Panc1 (cell line): Measurements from ENCODE around the gene MXD4. TPM values are rescaled to one million over a fixed set of nuclear protein-coding genes. Genes with fewer than 3 reads are reported as not detected.

Source experiments
- ATAC-seq: fragments of 200-7000 bp; cut with Tn5 transposase; 2 replicates; pipeline ENCODE4 v1.9.1; 2020; ENCODE audit warnings: mild to moderate bottlenecking, moderate library complexity
- BruUV-seq: library from RNA; stranded (reverse); fragments of 400-500 nt; replicated peaks from 2 replicates; lab custom pipeline; 2021; lab: Mats Ljungman, UMichigan
- CTCF ChIA-PET: fragments of 300-600 bp; sonication (Branson Sonifier 250); formaldehyde crosslinking; loops from one replicate; lab custom pipeline; 2022; ENCODE audit warnings: antibody characterized with exemption; lab: Charles Lee
- POLR2A ChIA-PET: fragments of 300-600 bp; sonication (Branson Sonifier 250); formaldehyde crosslinking; loops from one replicate; lab custom pipeline; 2022; ENCODE audit warnings: antibody characterized with exemption; lab: Charles Lee
- DNase-seq: peaks from one replicate; pipeline ENCODE4 v3.0.0-alpha.2; 2010; ENCODE audit warnings: low read depth, low spot score
- H3K27ac ChIP-seq: 2 replicates; pipeline ENCODE4 v1.5.1; 2011; ENCODE audit warnings: mild to moderate bottlenecking, low read length, inconsistent platforms
- H3K27me3 ChIP-seq: fragments of 200-500 bp; sonication (Bioruptor generic); 2 replicates; pipeline ENCODE4 v1.6.0; 2014; ENCODE audit warnings: low read length, inconsistent platforms; ENCODE audit not compliant: control insufficient read depth, insufficient read depth
- H3K36me3 ChIP-seq: fragments of 200-500 bp; sonication (Bioruptor generic); 2 replicates; pipeline ENCODE4 v1.5.1; 2014; ENCODE audit warnings: inconsistent platforms, mild to moderate bottlenecking, low read length, moderate library complexity; ENCODE audit not compliant: control insufficient read depth, insufficient read depth
- H3K4me1 ChIP-seq: 2 replicates; pipeline ENCODE4 v1.5.1; 2011; ENCODE audit warnings: inconsistent platforms, mild to moderate bottlenecking, low read length, moderate library complexity; ENCODE audit not compliant: control insufficient read depth, insufficient read depth
- H3K4me3 ChIP-seq, 2 experiments: 2 replicates each; pipeline ENCODE4 v1.5.1; 2011 to 2012; ENCODE audit warnings: low read depth in 2 of 2, low read length in 2 of 2, mild to moderate bottlenecking in 2 of 2, inconsistent platforms in 1 of 2, moderate library complexity in 1 of 2
- H3K9me3 ChIP-seq: fragments of 200-500 bp; sonication (Bioruptor generic); 2 replicates; pipeline ENCODE4 v1.5.1; 2014; ENCODE audit warnings: low read depth, mild to moderate bottlenecking, inconsistent platforms, low read length, moderate library complexity; ENCODE audit not compliant: control insufficient read depth, insufficient read depth
- CTCF ChIP-seq: fragments of 450-650 bp; IDR thresholded peaks from 2 replicates; pipeline ENCODE4 v1.5.1; 2017; ENCODE audit warnings: mild to moderate bottlenecking
- POLR2AphosphoS5 ChIP-seq: IDR thresholded peaks from 2 replicates; pipeline ENCODE4 v1.6.1; 2012; ENCODE audit warnings: mild to moderate bottlenecking, low read depth, low read length, moderate library complexity
- REST ChIP-seq, 2 experiments: IDR thresholded peaks; 2 replicates each; pipeline ENCODE4 v1.6.1; 2011 to 2012; ENCODE audit warnings: low read depth in 2 of 2, control low read depth in 1 of 2, low read length in 1 of 2, mild to moderate bottlenecking in 1 of 2, moderate library complexity in 1 of 2; ENCODE audit not compliant: insufficient read depth in 1 of 2
- SIN3A ChIP-seq: IDR thresholded peaks from 2 replicates; pipeline ENCODE4 v1.6.1; 2012; ENCODE audit warnings: low read depth, mild to moderate bottlenecking, low read length, moderate library complexity, borderline replicate concordance; ENCODE audit not compliant: insufficient read depth
- TCF7L2 ChIP-seq: IDR thresholded peaks from 2 replicates; pipeline ENCODE4 v1.6.1; 2011; ENCODE audit warnings: mild to moderate bottlenecking, low read depth, low read length, inconsistent platforms
- in situ Hi-C: cut with HindIII; loops from 2 replicates; pipeline ENCODE4 v1.10.0; 2016; ENCODE audit warnings: low sequenced_read_pairs, low pct_unique_long_range_greater_than_20kb
- intact Hi-C: fragments of 100-400 bp; cut with micrococcal nuclease; formaldehyde crosslinking; loops from one replicate; pipeline ENCODE4 v1.10.0; 2022; ENCODE audit not compliant: unreplicated experiment
- total RNA-seq: library from RNA; stranded (reverse); gene quantifications from one replicate; pipeline ENCODE4 v1.2.1, GENCODE V29; 2021; ENCODE audit not compliant: unreplicated experiment

MXD4 gene
- total RNA-seq, 1 experiment from 2014 or later = 32.7 TPM

DNA sequence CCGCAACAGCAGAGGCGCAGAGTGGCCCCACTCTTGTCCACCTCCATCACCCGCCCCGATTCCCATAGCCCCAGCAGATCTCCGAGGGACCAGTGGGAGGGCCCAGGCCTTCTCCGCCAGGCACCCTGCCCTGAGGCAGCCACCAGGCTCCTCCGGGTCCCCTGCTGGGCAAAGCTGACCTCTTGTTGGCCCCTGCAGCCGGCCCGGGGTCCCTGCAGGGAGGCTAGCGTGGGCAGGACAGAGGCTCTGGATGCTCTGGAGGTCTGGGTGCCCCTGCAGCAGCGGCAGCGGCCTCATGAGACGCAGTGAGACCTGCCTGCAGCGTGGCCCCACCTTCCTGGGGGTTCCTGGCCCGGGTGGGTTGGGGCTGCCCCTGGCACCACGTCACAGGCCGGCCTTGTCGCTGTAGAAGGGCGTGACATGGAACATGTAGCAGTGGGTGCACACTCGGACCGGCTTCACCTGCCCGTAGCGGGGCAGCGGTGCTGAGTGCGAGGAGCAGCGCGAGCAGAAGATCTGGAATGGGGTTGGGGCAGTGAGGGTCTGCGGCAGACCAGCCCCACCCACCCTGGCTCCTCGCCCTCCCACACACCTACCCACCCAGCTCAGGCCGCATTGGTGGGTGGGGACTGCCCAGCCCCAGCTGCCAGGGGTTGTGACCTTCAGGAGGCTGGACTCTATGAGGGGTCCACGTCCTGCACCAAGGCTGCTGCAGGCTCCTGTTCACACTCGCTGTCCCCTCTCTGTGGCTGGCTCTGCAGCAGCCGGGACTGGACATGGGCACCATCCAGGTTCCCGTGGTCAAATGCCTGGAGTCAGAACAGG, 8.6 kb upstream of the MXD4 start:
- no peak for TF ChIP-seq REST (IDR thresholded peaks at IDR 0.05; ENCODE audit: insufficient read depth in 1 of 2, low read depth in 2 of 2, low read length in 1 of 2)
- no peak for TF ChIP-seq SIN3A
- no peak for TF ChIP-seq TCF7L2
- TF ChIP-seq CTCF = no peak
- TF ChIP-seq POLR2AphosphoS5 = no peak
- Histone ChIP-seq H3K9me3 (no peaks in the 10 kb centered on the region), H3K4me3 (no peak overlapping the region), H3K4me1 (peaks cover 5% of the 10 kb centered on the region; the same call in 1 of the 2 replicates), H3K36me3 (no peaks in the 10 kb centered on the region), H3K27me3 (no peaks in the 10 kb centered on the region), H3K27ac (no peak overlapping the region)
- ATAC-seq (no peak; the same call in 1 of the 2 replicates), DNase-seq (no peak)
- CTCF ChIA-PET = no interaction called here
- POLR2A ChIA-PET = no interaction called here
- in situ Hi-C loops = no loop called here
- intact Hi-C loops = no loop called here
- BruUV-seq = no TSS peak

GRCh38 chr4:2269618-2270163, 7.8 kb upstream of the MXD4 start:
- DNase-seq = no peak
- H3K9me3 ChIP-seq = no peaks in the 10 kb centered on the region
- ATAC-seq = no peak
- in situ Hi-C loops (no loop called here), intact Hi-C loops (no loop called here)
- no peaks in the 10 kb centered on the region for H3K27me3 ChIP-seq
- CTCF ChIA-PET = no interaction called here
- H3K27ac ChIP-seq = no peak overlapping the region
- POLR2A ChIA-PET = no interaction called here
- BruUV-seq = no TSS peak
- peaks cover 5% of the 10 kb centered on the region; the same call in 1 of the 2 replicates for H3K4me1 ChIP-seq
- TF ChIP-seq POLR2AphosphoS5 (no peak), REST (IDR thresholded peaks at IDR 0.05; ENCODE audit: insufficient read depth in 1 of 2, low read depth in 2 of 2, low read length in 1 of 2) (no peak), CTCF (no peak), SIN3A (no peak), TCF7L2 (no peak)
- H3K4me3 ChIP-seq = no peak overlapping the region
- no peaks in the 10 kb centered on the region for H3K36me3 ChIP-seq
